WI38 (cell line): ENCODE results near the gene ZMYM2.

Source experiments
- H3K4me3 ChIP-seq: 2 replicates; pipeline ENCODE4 v1.5.1; 2011; ENCODE audit warnings: low read depth, mild to moderate bottlenecking, control low read depth, low read length
- CTCF ChIP-seq: IDR thresholded peaks from 2 replicates; pipeline ENCODE4 v1.5.1; 2012; ENCODE audit warnings: low read depth, mild to moderate bottlenecking, control low read depth, low read length

The ZMYM2 gene

GRCh38 chr13:20128459-20128931 lies 170.0 kb downstream of the ZMYM2 start:
- no peak overlapping the region for H3K4me3 ChIP-seq
- no peak for TF ChIP-seq CTCF

GRCh38 chr13:20129076-20129475 lies 170.5 kb downstream of the ZMYM2 start:
- no peak overlapping the region for H3K4me3 ChIP-seq
- no peak for TF ChIP-seq CTCF

GRCh38 chr13:20130012-20130411 lies 171.5 kb downstream of the ZMYM2 start:
- TF ChIP-seq CTCF: no peak
- no peak overlapping the region for H3K4me3 ChIP-seq

GRCh38 chr13:20130652-20131051 lies 172.1 kb downstream of the ZMYM2 start:
- H3K4me3 ChIP-seq: no peak overlapping the region
- TF ChIP-seq CTCF: no peak

- H3K4me3 ChIP-seq: no peak overlapping the region
- no peak for TF ChIP-seq CTCF
Observed at GRCh38 chr13:20131057-20131832, 172.7 kb downstream of the ZMYM2 start.

- no peak for TF ChIP-seq CTCF
- no peak overlapping the region for H3K4me3 ChIP-seq
Observed at GRCh38 chr13:20132052-20132634, 173.6 kb downstream of the ZMYM2 start.

GRCh38 chr13:20134732-20135131 lies 176.2 kb downstream of the ZMYM2 start:
- H3K4me3 ChIP-seq: no peak overlapping the region
- TF ChIP-seq CTCF: no peak
